Large intestine (tissue), 3 donors: ENCODE results near the gene WSCD2. TPM values are rescaled to one million over a fixed set of nuclear protein-coding genes. Genes with fewer than 3 reads are reported as not detected.

ENCODE experiments used
- DNase-seq, 2 donors: peaks; one replicate each; pipeline versions ENCODE4 v3.0.0 to v3.0.0-alpha.2; 2013
- H3K27ac ChIP-seq: one replicate; pipeline ENCODE4 v1.5.1; 2013; ENCODE audit warnings: low read length
- H3K27me3 ChIP-seq: 2 replicates; pipeline ENCODE4 v1.6.1; 2013; ENCODE audit warnings: low read length; ENCODE audit not compliant: control insufficient read depth, insufficient read depth
- H3K36me3 ChIP-seq: 2 replicates; pipeline ENCODE4 v1.6.1; 2013; ENCODE audit warnings: low read length; ENCODE audit not compliant: control insufficient read depth, insufficient read depth
- H3K4me1 ChIP-seq: one replicate; pipeline ENCODE4 v1.6.1; 2013; ENCODE audit warnings: low read length; ENCODE audit not compliant: control insufficient read depth, insufficient read depth
- H3K4me3 ChIP-seq: one replicate; pipeline ENCODE4 v1.5.1; 2013; ENCODE audit warnings: low read length
- H3K9me3 ChIP-seq: one replicate; pipeline ENCODE4 v1.6.1; 2013; ENCODE audit warnings: mild to moderate bottlenecking, low read depth, low read length, moderate library complexity; ENCODE audit not compliant: control insufficient read depth
- WGBS: methylation state at CpG from one replicate; pipeline ENCODE4 v1.1.5; 2013; ENCODE audit warnings: low lambda C conversion rate; ENCODE audit not compliant: insufficient coverage; 5-methylcytosine and 5-hydroxymethylcytosine counted together
- polyA plus RNA-seq: library from polyadenylated mRNA; unstranded; fragments of 120-200 nt; gene quantifications from one replicate; pipeline ENCODE4 v1.2.1, GENCODE V29; 2013

Gene WSCD2
- polyA plus RNA-seq, 1 donor = 1.5 TPM

DNA sequence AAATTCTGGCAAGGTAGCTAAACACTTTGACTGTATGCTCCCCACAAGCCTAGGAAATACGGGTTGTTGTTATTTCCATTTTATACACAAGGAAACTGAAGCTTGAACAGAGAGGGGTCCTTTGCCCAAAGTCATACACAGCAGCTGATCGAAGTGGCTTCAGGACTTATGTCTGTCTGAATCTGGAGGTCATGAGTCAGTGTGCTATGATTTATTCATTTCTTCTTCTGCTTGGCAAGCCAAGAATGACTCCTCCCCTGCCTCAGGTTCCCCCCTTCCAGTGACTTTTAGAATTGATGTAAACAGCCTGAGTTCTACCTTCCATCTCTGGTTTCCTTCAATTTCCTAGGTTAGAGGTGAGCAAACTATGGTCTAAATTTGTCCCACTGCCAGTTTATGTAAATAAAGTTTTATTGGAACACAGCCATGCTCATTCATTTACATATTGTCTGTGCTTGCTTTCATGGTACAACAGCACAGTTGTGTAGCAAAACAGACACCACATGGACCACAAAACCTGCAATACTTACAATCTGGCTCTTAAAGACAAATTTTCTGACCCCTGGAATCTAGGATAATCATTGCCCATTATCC, 34.9 kb upstream of the WSCD2 start:
- WGBS = no CpG with 5 or more reads among the region's 2 CpGs
- H3K4me1 ChIP-seq = no peaks in the 10 kb centered on the region

DNA sequence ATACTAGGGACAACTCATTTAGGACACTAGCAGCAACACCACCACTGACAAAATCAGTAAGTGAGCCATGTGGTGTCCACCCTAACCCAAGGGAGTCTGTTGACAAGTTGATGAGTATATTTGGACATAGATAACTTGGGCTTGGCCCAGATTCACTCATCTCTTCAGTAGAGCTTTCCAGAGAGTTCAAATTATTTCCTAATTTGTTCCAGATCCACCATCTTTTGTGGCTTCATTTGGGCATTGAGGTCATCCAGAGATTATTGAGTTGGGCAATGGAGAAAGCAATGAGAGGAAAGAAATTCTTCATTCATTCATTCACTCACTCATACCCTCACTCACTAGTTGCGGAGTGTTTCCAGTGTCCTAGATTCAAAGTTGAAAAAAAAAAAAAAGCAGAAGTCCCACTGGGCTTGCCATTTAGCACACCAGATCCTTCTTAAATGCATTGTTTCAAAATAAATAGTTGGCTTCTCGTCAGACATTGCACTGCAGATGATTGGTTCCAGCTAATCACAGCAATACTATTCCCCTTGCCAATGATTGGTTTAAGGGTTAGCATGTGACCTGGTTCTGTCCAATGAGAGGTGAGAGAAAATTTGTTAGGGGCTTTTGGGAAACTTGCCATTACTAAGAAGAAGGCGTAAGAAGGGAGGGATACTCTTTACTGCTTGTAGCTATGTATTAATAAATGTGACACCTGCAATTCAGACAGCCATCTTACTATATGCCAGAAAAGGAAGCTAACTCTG, 31.8 kb upstream of the WSCD2 start:
- Histone ChIP-seq H3K4me1 (no peaks in the 10 kb centered on the region), H3K27me3 (peaks cover 4% of the 10 kb centered on the region), H3K9me3 (no peaks in the 10 kb centered on the region), H3K36me3 (no peaks in the 10 kb centered on the region), H3K27ac (no peak overlapping the region), H3K4me3 (no peak overlapping the region)
- DNase-seq = no peak
- WGBS = 100% methylated on average over 1 of the region's 3 CpGs

More for the DNA sequence above, 34.9 kb upstream of the WSCD2 start:
- no peak for DNase-seq
- Histone ChIP-seq H3K27ac (no peak overlapping the region), H3K9me3 (no peaks in the 10 kb centered on the region), H3K4me3 (no peak overlapping the region), H3K27me3 (peaks cover 4% of the 10 kb centered on the region), H3K36me3 (no peaks in the 10 kb centered on the region)

DNA sequence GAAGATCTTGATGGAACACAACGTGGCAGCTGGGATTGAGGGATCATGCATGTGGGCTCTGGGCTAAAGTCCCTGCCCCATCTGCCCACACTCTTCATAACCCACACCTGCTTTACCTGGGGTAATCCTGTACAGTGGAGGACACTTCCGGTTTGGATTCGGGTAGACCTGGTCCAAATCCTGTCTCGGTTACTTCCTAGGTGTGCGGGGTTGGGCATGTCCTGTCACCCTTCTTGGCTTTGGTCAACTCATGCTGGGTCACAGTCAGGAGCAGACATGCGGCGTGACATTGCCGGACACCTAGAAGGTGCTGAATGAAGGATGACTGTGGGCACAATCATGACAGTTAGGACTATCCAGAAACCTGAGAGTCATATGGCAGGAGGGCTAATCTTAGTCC, 30.7 kb upstream of the WSCD2 start:
- no peak for DNase-seq
- no peaks in the 10 kb centered on the region for H3K9me3 ChIP-seq
- 67% methylated on average over 3 of the region's 8 CpGs for WGBS
- H3K36me3 ChIP-seq = no peaks in the 10 kb centered on the region
- H3K4me3 ChIP-seq = no peak overlapping the region
- H3K27me3 ChIP-seq = peaks cover 4% of the 10 kb centered on the region
- no peaks in the 10 kb centered on the region for H3K4me1 ChIP-seq
- H3K27ac ChIP-seq = no peak overlapping the region

DNA sequence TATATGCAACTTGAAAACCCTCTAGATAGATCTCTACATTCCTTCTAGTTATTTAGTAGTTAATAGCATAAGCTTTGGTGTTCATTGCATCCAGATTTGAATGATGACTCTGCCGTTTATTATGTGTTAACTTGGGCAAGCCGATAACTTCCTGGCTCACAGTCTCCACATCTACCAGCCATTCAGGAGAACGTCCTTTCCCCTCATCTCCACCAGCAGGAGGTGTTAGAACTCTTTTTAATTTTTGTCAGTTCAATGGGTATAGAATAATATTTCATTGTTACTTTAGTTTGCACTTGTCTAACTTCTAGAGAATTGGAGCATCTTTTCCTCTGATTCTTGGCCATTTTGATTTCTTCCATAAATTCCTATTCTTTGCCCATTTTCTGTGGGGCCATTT, 30.0 kb upstream of the WSCD2 start:
- Histone ChIP-seq H3K27me3 (peaks cover under 1% of the 10 kb centered on the region), H3K4me3 (no peak overlapping the region), H3K36me3 (no peaks in the 10 kb centered on the region), H3K4me1 (no peaks in the 10 kb centered on the region), H3K9me3 (no peaks in the 10 kb centered on the region), H3K27ac (no peak overlapping the region)
- no CpG with 5 or more reads among the region's 3 CpGs for WGBS
- no peak for DNase-seq

DNA sequence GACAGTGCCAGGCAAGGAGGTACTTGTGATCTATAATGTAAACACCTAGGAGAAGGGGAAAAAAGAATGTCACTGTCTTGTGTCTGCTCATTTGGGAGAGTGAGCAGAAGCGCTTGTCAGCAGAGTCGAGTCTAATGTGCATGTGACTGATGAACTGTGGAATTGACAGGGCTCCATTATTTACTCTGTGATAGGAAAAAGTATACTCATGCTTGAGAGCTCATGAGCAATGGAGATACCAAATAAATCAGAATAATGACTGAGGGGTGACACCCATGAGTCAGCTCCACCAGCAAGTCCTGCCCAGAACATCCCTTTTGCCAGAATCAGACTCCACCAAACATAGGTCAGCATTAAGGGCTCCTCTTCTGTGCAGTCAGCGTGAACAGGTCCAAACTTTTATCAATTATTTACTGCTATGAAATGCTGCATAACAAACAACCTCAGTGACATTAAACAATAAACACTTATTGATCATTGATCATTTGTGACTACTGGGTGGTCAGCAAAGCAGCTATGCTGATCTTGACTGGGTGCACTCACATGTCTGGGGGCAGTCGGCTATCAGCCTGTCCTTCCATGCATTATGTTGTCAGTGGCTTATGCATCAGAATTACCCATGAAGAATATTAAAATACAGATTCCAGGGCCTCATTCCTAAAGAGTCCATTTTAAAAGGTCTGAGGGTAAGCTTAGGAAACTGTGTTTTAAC, 29.2 kb upstream of the WSCD2 start:
- 20% methylated on average over 1 of the region's 4 CpGs for WGBS
- DNase-seq = peak; percentile 15 to 24
- Histone ChIP-seq H3K27me3 (no peaks in the 10 kb centered on the region), H3K4me3 (no peak overlapping the region), H3K4me1 (no peaks in the 10 kb centered on the region), H3K9me3 (no peaks in the 10 kb centered on the region), H3K27ac (no peak overlapping the region), H3K36me3 (no peaks in the 10 kb centered on the region)

DNA sequence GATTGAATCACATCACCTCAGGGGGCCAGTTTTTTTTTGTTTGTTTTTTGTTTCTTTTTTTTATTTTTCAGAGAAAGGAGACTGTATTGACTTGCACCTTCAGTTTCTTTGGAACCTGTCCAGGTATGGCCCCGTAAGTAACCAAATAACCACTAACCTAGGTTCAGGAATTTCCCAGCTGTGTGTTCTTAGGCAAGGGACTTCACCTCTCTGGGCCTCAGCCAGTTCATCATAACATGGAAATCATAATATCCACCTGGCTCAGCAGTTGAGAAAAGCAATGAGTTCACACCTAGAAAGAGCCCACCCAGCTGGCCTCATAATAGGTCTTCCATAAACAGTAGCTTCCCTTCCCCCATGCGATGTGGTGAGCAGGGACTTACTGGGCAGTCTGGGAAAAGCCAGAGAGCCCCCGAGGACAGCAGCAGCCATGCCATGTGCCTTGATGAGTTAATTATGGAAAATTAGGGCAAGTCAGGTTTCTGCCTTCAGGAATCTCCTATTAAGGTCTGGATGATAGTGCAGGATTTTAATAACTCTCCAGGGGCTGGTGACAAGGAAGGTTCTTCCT, 27.4 kb upstream of the WSCD2 start:
- no peak for DNase-seq
- Histone ChIP-seq H3K4me3 (no peak overlapping the region), H3K4me1 (no peaks in the 10 kb centered on the region), H3K27ac (no peak overlapping the region), H3K9me3 (no peaks in the 10 kb centered on the region), H3K36me3 (no peaks in the 10 kb centered on the region), H3K27me3 (no peaks in the 10 kb centered on the region)
- WGBS = no CpG with 5 or more reads among the region's 3 CpGs

DNA sequence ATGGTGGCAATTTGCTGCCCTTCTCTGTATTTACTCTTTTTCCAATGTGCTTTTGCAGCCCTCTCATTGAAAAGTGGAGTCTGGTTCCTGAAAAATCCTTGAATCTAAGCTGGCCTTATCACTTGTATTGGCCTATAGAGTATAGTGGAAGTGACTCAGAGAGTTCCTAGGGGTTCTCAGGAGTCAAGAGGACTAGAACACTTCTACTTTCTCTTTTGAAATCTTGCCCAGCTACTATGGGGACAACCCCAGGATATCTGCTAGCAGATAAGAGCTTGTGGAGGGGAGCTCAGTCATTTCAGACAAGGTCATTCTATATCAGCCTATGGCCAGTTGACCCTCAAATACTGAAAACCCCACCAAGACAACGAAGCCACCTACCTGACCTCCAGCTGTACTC, 26.7 kb upstream of the WSCD2 start:
- H3K36me3 ChIP-seq = no peaks in the 10 kb centered on the region
- no peak overlapping the region for H3K27ac ChIP-seq
- no peaks in the 10 kb centered on the region for H3K27me3 ChIP-seq
- no peak for DNase-seq
- no peaks in the 10 kb centered on the region for H3K9me3 ChIP-seq
- no peaks in the 10 kb centered on the region for H3K4me1 ChIP-seq
- no CpG with 5 or more reads among the region's 1 CpG for WGBS
- H3K4me3 ChIP-seq = no peak overlapping the region

DNA sequence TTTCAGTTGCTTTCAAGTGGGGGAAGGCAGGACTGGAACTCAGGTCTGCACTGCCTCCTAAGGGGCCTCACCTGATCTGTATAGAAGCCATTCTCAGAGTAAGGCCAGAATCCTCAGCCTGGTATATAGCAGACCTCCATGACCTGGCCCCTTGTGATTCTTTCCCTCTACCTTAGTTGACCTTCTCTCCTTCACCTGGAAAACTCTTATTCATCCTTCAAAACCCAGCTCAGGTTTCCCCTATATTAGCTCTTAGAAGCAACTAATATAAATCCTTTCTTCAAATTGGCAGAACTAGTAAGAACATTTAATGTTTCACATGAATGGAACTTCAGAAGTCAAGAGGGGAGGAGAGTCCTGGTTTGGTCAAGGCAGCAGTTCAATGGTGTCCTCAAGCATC, 26.0 kb upstream of the WSCD2 start:
- no peaks in the 10 kb centered on the region for H3K9me3 ChIP-seq
- H3K4me3 ChIP-seq = no peak overlapping the region
- no peaks in the 10 kb centered on the region for H3K27me3 ChIP-seq
- no peak overlapping the region for H3K27ac ChIP-seq
- DNase-seq = no peak
- no peaks in the 10 kb centered on the region for H3K4me1 ChIP-seq
- no peaks in the 10 kb centered on the region for H3K36me3 ChIP-seq

DNA sequence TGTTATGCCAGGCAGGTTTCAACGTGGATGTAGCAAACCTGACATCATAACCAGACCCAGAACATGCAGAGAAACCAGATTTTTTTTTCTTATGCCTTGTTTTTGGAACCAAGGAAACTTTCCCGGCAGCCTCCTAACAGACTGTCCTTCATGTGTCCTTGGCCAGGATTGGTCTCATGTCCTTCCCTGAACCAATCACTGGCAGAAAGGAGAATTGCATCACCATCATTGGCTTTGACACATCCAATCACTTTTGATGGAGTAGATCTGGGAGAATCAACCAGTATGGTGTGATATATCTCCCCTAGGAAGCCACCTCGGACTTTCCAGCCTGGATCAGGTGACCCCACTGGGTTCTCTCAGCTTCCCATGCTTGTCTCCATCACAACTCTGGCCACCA, 25.6 kb upstream of the WSCD2 start:
- Histone ChIP-seq H3K4me1 (no peaks in the 10 kb centered on the region), H3K27ac (no peak overlapping the region), H3K27me3 (no peaks in the 10 kb centered on the region), H3K36me3 (no peaks in the 10 kb centered on the region), H3K9me3 (no peaks in the 10 kb centered on the region), H3K4me3 (no peak overlapping the region)
- WGBS = no CpG with 5 or more reads among the region's 3 CpGs
- DNase-seq = no peak

DNA sequence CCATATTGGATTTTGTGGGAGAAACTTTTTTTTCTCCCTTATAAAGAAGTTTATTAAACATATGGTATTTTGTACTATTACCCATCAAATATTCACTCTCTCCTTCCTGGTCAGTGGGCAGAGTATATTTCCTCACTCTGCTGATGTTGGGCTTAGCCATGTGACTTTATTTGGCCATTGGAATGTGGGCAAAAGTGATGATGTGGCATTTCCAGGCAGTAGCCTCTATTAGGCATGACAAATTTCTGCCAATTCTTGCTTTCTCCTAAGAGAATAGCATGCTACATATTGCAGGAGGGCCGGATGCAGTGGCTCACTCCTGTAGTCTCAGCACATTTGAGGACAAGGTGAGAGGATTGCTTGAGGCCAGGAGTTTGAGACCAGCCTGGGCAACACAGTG, 24.4 kb upstream of the WSCD2 start:
- no peak for DNase-seq
- Histone ChIP-seq H3K27me3 (no peaks in the 10 kb centered on the region), H3K27ac (no peak overlapping the region), H3K36me3 (no peaks in the 10 kb centered on the region), H3K4me1 (no peaks in the 10 kb centered on the region), H3K4me3 (no peak overlapping the region), H3K9me3 (no peaks in the 10 kb centered on the region)
- no CpG with 5 or more reads among the region's 1 CpG for WGBS
